ENCODE results near the gene NT5E. TPM values are rescaled to one million over a fixed set of nuclear protein-coding genes. Genes with fewer than 3 reads are reported as not detected.

NT5E gene
- total and polyA plus RNA-seq, 2 experiments from 2014 or later: 0.18 to 1.5 TPM

GRCh38 chr6:85479208-85479607, 29.3 kb downstream of the NT5E start (continued):
- TF ChIP-seq, protein P1, sequence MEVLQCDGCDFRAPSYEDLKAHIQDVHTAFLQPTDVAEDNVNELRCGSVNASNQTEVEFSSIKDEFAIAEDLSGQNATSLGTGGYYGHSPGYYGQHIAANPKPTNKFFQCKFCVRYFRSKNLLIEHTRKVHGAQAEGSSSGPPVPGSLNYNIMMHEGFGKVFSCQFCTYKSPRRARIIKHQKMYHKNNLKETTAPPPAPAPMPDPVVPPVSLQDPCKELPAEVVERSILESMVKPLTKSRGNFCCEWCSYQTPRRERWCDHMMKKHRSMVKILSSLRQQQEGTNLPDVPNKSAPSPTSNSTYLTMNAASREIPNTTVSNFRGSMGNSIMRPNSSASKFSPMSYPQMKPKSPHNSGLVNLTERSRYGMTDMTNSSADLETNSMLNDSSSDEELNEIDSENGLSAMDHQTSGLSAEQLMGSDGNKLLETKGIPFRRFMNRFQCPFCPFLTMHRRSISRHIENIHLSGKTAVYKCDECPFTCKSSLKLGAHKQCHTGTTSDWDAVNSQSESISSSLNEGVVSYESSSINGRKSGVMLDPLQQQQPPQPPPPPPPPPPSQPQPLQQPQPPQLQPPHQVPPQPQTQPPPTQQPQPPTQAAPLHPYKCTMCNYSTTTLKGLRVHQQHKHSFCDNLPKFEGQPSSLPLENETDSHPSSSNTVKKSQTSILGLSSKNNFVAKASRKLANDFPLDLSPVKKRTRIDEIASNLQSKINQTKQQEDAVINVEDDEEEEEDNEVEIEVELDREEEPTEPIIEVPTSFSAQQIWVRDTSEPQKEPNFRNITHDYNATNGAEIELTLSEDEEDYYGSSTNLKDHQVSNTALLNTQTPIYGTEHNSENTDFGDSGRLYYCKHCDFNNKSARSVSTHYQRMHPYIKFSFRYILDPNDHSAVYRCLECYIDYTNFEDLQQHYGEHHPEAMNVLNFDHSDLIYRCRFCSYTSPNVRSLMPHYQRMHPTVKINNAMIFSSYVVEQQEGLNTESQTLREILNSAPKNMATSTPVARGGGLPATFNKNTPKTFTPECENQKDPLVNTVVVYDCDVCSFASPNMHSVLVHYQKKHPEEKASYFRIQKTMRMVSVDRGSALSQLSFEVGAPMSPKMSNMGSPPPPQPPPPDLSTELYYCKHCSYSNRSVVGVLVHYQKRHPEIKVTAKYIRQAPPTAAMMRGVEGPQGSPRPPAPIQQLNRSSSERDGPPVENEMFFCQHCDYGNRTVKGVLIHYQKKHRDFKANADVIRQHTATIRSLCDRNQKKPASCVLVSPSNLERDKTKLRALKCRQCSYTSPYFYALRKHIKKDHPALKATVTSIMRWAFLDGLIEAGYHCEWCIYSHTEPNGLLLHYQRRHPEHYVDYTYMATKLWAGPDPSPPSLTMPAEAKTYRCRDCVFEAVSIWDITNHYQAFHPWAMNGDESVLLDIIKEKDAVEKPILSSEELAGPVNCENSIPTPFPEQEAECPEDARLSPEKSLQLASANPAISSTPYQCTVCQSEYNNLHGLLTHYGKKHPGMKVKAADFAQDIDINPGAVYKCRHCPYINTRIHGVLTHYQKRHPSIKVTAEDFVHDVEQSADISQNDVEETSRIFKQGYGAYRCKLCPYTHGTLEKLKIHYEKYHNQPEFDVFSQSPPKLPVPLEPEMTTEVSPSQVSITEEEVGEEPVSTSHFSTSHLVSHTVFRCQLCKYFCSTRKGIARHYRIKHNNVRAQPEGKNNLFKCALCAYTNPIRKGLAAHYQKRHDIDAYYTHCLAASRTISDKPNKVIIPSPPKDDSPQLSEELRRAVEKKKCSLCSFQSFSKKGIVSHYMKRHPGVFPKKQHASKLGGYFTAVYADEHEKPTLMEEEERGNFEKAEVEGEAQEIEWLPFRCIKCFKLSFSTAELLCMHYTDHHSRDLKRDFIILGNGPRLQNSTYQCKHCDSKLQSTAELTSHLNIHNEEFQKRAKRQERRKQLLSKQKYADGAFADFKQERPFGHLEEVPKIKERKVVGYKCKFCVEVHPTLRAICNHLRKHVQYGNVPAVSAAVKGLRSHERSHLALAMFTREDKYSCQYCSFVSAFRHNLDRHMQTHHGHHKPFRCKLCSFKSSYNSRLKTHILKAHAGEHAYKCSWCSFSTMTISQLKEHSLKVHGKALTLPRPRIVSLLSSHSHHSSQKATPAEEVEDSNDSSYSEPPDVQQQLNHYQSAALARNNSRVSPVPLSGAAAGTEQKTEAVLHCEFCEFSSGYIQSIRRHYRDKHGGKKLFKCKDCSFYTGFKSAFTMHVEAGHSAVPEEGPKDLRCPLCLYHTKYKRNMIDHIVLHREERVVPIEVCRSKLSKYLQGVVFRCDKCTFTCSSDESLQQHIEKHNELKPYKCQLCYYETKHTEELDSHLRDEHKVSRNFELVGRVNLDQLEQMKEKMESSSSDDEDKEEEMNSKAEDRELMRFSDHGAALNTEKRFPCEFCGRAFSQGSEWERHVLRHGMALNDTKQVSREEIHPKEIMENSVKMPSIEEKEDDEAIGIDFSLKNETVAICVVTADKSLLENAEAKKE (CRISPR knock-in tag; IDR thresholded peaks at IDR 0.05): no peak
- TF ChIP-seq JUNB (IDR thresholded peaks at IDR 0.05; ENCODE audit: unreplicated experiment) (no peak), CREB1 (CRISPR knock-in tag; IDR thresholded peaks at IDR 0.05; ENCODE audit: low read depth) (no peak), POLR2AphosphoS5 (IDR thresholded peaks at IDR 0.05; ENCODE audit: low read depth) (no peak)
- TF ChIP-seq, protein P2, sequence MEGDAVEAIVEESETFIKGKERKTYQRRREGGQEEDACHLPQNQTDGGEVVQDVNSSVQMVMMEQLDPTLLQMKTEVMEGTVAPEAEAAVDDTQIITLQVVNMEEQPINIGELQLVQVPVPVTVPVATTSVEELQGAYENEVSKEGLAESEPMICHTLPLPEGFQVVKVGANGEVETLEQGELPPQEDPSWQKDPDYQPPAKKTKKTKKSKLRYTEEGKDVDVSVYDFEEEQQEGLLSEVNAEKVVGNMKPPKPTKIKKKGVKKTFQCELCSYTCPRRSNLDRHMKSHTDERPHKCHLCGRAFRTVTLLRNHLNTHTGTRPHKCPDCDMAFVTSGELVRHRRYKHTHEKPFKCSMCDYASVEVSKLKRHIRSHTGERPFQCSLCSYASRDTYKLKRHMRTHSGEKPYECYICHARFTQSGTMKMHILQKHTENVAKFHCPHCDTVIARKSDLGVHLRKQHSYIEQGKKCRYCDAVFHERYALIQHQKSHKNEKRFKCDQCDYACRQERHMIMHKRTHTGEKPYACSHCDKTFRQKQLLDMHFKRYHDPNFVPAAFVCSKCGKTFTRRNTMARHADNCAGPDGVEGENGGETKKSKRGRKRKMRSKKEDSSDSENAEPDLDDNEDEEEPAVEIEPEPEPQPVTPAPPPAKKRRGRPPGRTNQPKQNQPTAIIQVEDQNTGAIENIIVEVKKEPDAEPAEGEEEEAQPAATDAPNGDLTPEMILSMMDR (conservative IDR thresholded peaks at IDR 0.05; ENCODE audit: low read depth in 2 of 2): no peak

DNA sequence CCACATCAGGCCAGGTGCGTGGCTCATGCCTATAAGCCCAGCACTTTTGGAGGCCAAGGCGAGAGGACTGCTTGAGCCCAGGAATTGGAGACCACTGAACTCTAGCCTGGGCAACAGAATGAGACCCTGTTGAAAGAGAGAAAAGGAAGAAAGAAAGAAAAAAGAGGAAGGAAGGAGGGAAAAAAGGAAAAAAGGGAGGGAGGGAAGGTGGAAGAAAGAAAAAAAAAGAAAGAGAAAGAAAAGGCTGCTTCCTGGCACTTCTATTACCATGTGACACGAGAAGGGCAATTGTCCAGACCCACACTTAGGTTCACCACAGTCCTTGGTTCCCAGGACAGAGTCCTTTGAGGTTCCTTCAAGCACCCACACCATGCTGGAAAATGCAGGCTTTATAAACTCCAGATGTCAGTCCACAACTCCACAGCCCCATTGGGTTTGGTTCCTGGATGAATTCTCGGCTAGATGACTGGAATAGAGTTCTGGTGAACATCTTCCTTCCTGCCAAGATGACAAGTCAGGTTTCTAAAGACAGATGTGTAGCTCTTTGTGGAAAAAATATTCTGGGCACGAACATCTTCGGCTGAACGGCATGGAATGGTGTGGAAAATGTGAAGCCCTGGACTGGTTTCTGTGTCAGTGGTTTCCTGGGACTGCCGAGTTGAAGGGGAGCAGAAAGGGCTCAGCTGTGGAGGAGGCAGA, 32.5 kb downstream of the NT5E start:
- no peak overlapping the region for H3K4me3 ChIP-seq
- Mint-ChIP-seq H3K9me3 (peaks cover 4% of the 10 kb centered on the region; the same call in 1 of the 3 replicates), H3K36me3 (ENCODE audit: low read depth) (no peaks in the 10 kb centered on the region), H3K27me3 (ENCODE audit: insufficient read depth, low read depth, poor library complexity) (no peaks in the 10 kb centered on the region), H3K4me3 (no peak overlapping the region), H3K27ac (no peak overlapping the region), H3K4me1 (peaks cover 5% of the 10 kb centered on the region; the same call in 1 of the 3 replicates)
- no peaks in the 10 kb centered on the region for H3K27me3 ChIP-seq (ENCODE audit: insufficient read depth)
- H3K4me2 ChIP-seq: no peak overlapping the region
- H4K20me1 ChIP-seq (replicated peaks; ENCODE audit: insufficient read depth): no peaks in the 10 kb centered on the region
- H3K36me3 ChIP-seq (ENCODE audit: insufficient read depth): no peaks in the 10 kb centered on the region
- H3K9me2 ChIP-seq (ENCODE audit: insufficient read depth): no peaks in the 10 kb centered on the region
- no peaks in the 10 kb centered on the region for H3K4me1 ChIP-seq (ENCODE audit: insufficient read depth)
- H3K79me2 ChIP-seq (replicated peaks; ENCODE audit: insufficient read depth): no peaks in the 10 kb centered on the region
- no peak overlapping the region for H3K27ac ChIP-seq (ENCODE audit: low read depth)
- TF ChIP-seq STAT1 (IDR thresholded peaks at IDR 0.05; ENCODE audit: unreplicated experiment) (no peak), EZH2 (IDR thresholded peaks at IDR 0.05; ENCODE audit: low read depth, unreplicated experiment) (no peak), EZH2phosphoT487 (IDR thresholded peaks at IDR 0.05; ENCODE audit: unreplicated experiment) (no peak), REST (IDR thresholded peaks at IDR 0.05; ENCODE audit: unreplicated experiment) (no peak)
- TF ChIP-seq, protein P3, sequence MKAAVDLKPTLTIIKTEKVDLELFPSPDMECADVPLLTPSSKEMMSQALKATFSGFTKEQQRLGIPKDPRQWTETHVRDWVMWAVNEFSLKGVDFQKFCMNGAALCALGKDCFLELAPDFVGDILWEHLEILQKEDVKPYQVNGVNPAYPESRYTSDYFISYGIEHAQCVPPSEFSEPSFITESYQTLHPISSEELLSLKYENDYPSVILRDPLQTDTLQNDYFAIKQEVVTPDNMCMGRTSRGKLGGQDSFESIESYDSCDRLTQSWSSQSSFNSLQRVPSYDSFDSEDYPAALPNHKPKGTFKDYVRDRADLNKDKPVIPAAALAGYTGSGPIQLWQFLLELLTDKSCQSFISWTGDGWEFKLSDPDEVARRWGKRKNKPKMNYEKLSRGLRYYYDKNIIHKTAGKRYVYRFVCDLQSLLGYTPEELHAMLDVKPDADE (IDR thresholded peaks at IDR 0.05): no peak
- DNase-seq (ENCODE audit: low spot score) (no peak), ATAC-seq (no peak)
- peak overlapping the region; percentile 82; the same call in 1 of the 2 replicates for H2AFZ ChIP-seq
- H3F3A ChIP-seq (replicated peaks; ENCODE audit: low read depth): no peaks in the 10 kb centered on the region
